ENCODE measurements around the gene PDP2. TPM values are rescaled to one million over a fixed set of nuclear protein-coding genes. Genes with fewer than 3 reads are reported as not detected.

Gene PDP2
- total RNA-seq, 4 donors from 2014 or later, result 4.9 to 36.2 (median 11.5) TPM

- peaks cover 3 to 7% (median 5%) of the 10 kb centered on the region in 4 donors for H3K4me1 ChIP-seq
- in situ Hi-C loops (cut with MboI; ENCODE audit: low pct_ligation_motif_present in 1 of 4, low pct_unique_long_range_greater_than_20kb in 1 of 4, low sequenced_read_pairs in 3 of 4), result no loop called here
- WGBS, 2 donors (ENCODE audit: low coverage in 1 of 2), result 90% methylated on average over 5 of the region's 5 CpGs; no CpG with 5 or more reads in 1 of the 2 donors
- no peak overlapping the region for H3K4me3 ChIP-seq
- TF ChIP-seq, protein P1, sequence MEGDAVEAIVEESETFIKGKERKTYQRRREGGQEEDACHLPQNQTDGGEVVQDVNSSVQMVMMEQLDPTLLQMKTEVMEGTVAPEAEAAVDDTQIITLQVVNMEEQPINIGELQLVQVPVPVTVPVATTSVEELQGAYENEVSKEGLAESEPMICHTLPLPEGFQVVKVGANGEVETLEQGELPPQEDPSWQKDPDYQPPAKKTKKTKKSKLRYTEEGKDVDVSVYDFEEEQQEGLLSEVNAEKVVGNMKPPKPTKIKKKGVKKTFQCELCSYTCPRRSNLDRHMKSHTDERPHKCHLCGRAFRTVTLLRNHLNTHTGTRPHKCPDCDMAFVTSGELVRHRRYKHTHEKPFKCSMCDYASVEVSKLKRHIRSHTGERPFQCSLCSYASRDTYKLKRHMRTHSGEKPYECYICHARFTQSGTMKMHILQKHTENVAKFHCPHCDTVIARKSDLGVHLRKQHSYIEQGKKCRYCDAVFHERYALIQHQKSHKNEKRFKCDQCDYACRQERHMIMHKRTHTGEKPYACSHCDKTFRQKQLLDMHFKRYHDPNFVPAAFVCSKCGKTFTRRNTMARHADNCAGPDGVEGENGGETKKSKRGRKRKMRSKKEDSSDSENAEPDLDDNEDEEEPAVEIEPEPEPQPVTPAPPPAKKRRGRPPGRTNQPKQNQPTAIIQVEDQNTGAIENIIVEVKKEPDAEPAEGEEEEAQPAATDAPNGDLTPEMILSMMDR (IDR thresholded peaks at IDR 0.05), result no peak
- TF ChIP-seq EP300 (IDR thresholded peaks at IDR 0.05; ENCODE audit: low read depth) (no peak), POLR2AphosphoS5 (IDR thresholded peaks at IDR 0.05) (no peak), POLR2A (IDR thresholded peaks at IDR 0.05) (no peak)
- DNase-seq, result no peak
- H3K27ac ChIP-seq, result no peak overlapping the region
- intact Hi-C loops (cut with DNase I; ENCODE audit: low total_unique reads), result no loop called here
- no peaks in the 10 kb centered on the region for H3K9me3 ChIP-seq
- H3K36me3 ChIP-seq, result no peaks in the 10 kb centered on the region
- H3K27me3 ChIP-seq, result no peaks in the 10 kb centered on the region
Measured at GRCh38 chr16:66834746-66835145, 45.6 kb upstream of the PDP2 start.

GRCh38 chr16:66840883-66841282, 39.4 kb upstream of the PDP2 start:
- intact Hi-C loops (cut with DNase I; ENCODE audit: low total_unique reads), result no loop called here
- in situ Hi-C loops (cut with MboI; ENCODE audit: low pct_ligation_motif_present in 1 of 4, low pct_unique_long_range_greater_than_20kb in 1 of 4, low sequenced_read_pairs in 3 of 4), result no loop called here
- TF ChIP-seq POLR2A (IDR thresholded peaks at IDR 0.05) (no peak), EP300 (IDR thresholded peaks at IDR 0.05; ENCODE audit: low read depth) (no peak), POLR2AphosphoS5 (IDR thresholded peaks at IDR 0.05) (no peak)
- TF ChIP-seq, protein P1 (IDR thresholded peaks at IDR 0.05), result no peak
- H3K9me3 ChIP-seq, result no peaks in the 10 kb centered on the region
- H3K27me3 ChIP-seq, result peaks cover 23% of the 10 kb centered on the region
- no peak for DNase-seq
- H3K4me3 ChIP-seq, result no peak overlapping the region
- no peak overlapping the region for H3K27ac ChIP-seq
- WGBS, 2 donors (ENCODE audit: low coverage in 1 of 2), result 28 to 53% methylated on average over 2 to 3 of the region's 3 CpGs
- H3K4me1 ChIP-seq, result peaks cover 4 to 14% (median 12%) of the 10 kb centered on the region in 4 donors
- H3K36me3 ChIP-seq, result no peaks in the 10 kb centered on the region

GRCh38 chr16:66841366-66841765, 38.9 kb upstream of the PDP2 start:
- Histone ChIP-seq H3K9me3 (no peaks in the 10 kb centered on the region), H3K27ac (no peak overlapping the region), H3K36me3 (no peaks in the 10 kb centered on the region), H3K4me1 (peaks cover 4 to 14% (median 12%) of the 10 kb centered on the region in 4 donors), H3K27me3 (peaks cover 28% of the 10 kb centered on the region), H3K4me3 (no peak overlapping the region)
- WGBS, 2 donors (ENCODE audit: low coverage in 1 of 2), result 58 to 71% methylated on average over 4 of the region's 4 CpGs
- in situ Hi-C loops (cut with MboI; ENCODE audit: low pct_ligation_motif_present in 1 of 4, low pct_unique_long_range_greater_than_20kb in 1 of 4, low sequenced_read_pairs in 3 of 4) (no loop called here), intact Hi-C loops (cut with DNase I; ENCODE audit: low total_unique reads) (no loop called here)
- no peak for DNase-seq
- no peak for TF ChIP-seq EP300 (IDR thresholded peaks at IDR 0.05; ENCODE audit: low read depth)
- no peak for TF ChIP-seq POLR2A (IDR thresholded peaks at IDR 0.05)
- TF ChIP-seq POLR2AphosphoS5 (IDR thresholded peaks at IDR 0.05), result no peak
- TF ChIP-seq, protein P1 (IDR thresholded peaks at IDR 0.05), result no peak

DNA sequence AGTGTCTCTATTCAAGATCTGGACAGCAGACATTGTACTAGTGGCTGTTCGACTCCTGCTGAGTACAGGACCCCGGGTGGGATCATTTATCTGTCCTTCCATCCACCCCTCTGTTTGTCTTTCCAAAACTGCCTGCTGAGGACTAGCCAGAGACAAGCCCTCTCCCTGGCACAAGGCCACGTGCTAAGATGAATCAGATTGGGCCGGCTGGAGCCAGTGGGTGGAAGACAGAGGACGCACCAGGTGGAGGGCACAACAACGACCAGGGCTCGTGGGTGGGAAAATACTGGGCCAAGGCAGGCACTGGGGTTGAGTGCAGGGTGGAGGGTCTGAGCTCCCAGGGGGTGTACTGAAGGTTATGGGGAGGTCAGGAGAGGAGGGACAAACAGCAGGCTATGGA, 37.5 kb upstream of the PDP2 start:
- no peak overlapping the region for H3K4me3 ChIP-seq
- no peaks in the 10 kb centered on the region for H3K9me3 ChIP-seq
- no peaks in the 10 kb centered on the region for H3K36me3 ChIP-seq
- peaks cover 4 to 14% (median 12%) of the 10 kb centered on the region in 4 donors for H3K4me1 ChIP-seq
- WGBS, 2 donors (ENCODE audit: low coverage in 1 of 2), result 71 to 84% methylated on average over 4 to 7 of the region's 7 CpGs
- H3K27ac ChIP-seq, result no peak overlapping the region
- TF ChIP-seq EP300 (IDR thresholded peaks at IDR 0.05; ENCODE audit: low read depth) (no peak), POLR2A (IDR thresholded peaks at IDR 0.05) (no peak), POLR2AphosphoS5 (IDR thresholded peaks at IDR 0.05) (no peak)
- TF ChIP-seq, protein P1 (IDR thresholded peaks at IDR 0.05), result no peak
- in situ Hi-C loops (cut with MboI; ENCODE audit: low pct_ligation_motif_present in 1 of 4, low pct_unique_long_range_greater_than_20kb in 1 of 4, low sequenced_read_pairs in 3 of 4) (no loop called here), intact Hi-C loops (cut with DNase I; ENCODE audit: low total_unique reads) (no loop called here)
- peaks cover 32% of the 10 kb centered on the region for H3K27me3 ChIP-seq
- DNase-seq, result no peak

All from transverse colon (tissue), 4 donors.